T-helper 1 cell treated with Interleukin-12 subunit alpha and Interleukin-12 subunit beta and Interleukin-4 antibody, amounts not matched to agents 30 ng/mL and 1 ng/mL, for 36 hours (primary cell): Measurements from ENCODE around the gene E2F7. TPM values are rescaled to one million over a fixed set of nuclear protein-coding genes. Genes with fewer than 3 reads are reported as not detected.

Experiments
- intact Hi-C: fragments of 100-400 bp; cut with micrococcal nuclease; formaldehyde crosslinking; loops from one replicate; pipeline ENCODE4 v1.15.1; 2024
- total RNA-seq: library from RNA; stranded (reverse); gene quantifications from 2 replicates; pipeline ENCODE4 v1.2.3, GENCODE V29; 2022

Gene E2F7
- total RNA-seq, 1 donor from 2014 or later = 15.1 TPM

GRCh38 chr12:77062846-77063461 lies 2.4 kb downstream of the E2F7 start:
- intact Hi-C loops = loop anchor here (1.0 to 10.0 kb wide), 2 partner anchors 10 to 1548 kb away; partner anchors contain the start of gene KRR1

DNA sequence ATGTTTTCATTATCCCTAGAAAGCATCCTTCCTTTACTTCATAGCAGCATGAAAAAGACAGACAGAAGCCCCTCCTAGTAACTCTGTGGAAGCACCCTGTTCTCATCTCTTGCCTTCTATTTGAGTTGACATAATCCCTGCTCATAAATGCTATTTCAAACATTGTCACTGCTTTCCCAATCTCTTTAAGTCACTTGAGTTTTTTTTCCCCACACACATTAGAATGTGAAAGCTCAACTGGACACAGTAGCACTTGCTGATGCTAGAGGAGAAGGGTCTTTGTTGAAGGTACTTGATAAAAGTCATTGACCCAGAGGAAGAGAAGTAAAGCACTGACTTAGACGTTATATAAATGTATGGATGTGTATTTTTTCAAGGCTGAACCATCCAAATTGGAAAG lies 3.0 kb downstream of the E2F7 start:
- intact Hi-C loops = loop anchor here (1.0 to 10.0 kb wide), 2 partner anchors 9 to 1548 kb away; partner anchors contain the start of gene KRR1

- intact Hi-C loops = loop anchor here (10.0 kb wide), 1 partner anchor 1546 kb away; the partner anchor contains the start of gene KRR1
These were observed 4.5 kb downstream of the E2F7 start for GRCh38 chr12:77060883-77061240.

GRCh38 chr12:77060136-77060882 lies 5.1 kb downstream of the E2F7 start:
- intact Hi-C loops = loop anchor here (10.0 kb wide), 1 partner anchor 1546 kb away; the partner anchor contains the start of gene KRR1

DNA sequence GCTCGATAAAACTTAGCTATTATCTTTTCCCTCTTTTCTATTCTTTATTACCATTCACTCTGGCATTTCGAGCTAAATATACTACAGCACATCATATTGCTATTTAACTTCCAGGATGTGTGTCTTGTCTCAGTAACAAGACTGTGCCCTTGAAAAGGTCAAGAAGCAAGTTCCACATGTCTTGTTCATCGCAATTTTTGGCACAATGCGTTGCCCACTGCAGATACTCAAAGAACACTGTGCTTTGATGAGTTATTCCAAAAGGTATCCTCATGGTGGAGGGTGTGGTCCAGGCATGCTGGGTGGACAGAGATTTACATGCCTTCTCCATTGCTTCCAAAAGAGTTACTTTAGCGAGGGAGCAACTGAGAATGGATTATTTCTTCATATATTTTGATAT lies 6.6 kb downstream of the E2F7 start:
- intact Hi-C loops = no loop called here

DNA sequence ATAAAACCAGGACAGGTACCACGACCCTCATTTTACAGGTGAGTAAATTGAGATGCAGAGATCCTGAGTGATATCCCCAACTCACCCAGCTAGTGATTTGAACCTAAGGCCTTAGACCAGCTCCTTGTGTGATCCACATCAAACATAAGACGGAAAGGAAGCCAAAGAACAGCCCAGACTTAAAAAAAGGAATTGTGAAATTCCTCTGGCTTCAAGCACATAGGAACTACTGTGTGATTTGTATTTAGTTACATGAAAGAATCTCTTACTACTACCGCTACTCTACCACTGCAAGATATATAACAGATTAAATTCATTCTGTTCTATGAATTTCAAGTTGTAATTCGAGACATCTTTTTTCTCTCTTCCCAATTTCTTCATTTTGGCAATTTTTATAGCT lies 10.5 kb downstream of the E2F7 start:
- intact Hi-C loops = no loop called here

GRCh38 chr12:77053259-77053658 lies 12.1 kb downstream of the E2F7 start:
- intact Hi-C loops = loop anchor here (1.0 kb wide), 1 partner anchor 9 kb away; no protein-coding TSS in a partner anchor

DNA sequence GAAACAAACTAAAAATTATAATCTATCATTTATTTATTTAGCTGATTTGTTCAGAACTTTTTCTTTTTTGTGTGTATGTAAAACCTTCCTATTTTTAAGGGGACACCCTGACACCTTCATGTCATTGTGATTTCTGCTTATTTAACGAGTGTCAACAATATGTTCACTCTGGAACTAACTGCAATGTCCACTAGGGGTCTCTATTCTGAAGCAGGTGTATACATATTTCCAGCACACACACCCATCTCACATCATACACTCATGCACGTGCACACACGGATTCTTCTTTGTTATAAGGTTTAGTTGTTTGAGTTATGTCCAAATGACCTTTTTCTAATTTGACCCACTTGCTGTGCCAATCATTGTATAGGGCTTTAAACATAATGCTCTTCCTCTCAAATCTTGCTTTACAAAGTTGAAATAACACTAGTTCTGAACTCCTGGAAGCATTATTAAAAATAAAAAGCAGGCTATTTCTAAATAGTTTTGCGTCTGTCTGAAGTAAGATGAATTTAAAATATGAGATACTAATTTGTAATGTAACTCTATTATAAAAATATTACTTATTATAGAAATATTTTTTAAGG lies 15.5 kb downstream of the E2F7 start:
- intact Hi-C loops = loop anchor here (1.0 to 5.0 kb wide), 4 partner anchors 14 to 875 kb away; no protein-coding TSS in a partner anchor

DNA sequence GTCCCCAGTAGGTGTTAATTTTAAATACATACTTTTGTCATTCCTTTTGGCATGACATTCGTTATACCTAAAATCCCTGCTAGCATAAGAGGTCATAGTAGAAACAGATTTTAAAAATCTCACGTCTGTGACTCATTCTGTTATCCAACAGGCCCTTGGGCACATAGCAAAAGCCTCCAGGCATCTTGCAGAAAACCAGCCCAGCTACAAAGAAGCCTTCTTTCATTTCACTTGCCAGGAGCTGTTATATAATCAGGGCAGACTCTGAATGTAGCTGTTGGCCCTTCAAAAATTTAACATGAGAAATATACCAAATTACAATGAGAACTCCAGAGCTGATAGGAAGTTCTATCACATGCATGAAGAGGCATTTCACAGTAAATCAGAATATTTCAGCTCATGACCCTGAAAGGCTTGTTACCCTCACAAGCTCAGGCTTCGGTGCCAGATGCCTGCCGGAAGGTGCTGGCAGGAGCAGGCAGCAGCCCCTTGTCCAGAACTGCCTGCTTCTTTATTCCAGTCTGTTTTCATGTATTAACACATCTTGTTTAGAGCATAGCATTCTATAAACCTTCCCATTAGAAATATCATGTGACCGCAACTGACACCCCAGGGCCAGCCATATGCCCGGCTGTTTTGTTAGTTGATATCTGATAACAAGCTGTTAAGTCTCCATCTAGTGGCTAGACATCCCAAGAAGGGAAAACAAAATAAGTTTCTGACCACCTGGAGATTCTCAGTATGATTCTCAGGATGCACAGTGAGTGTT lies 17.8 kb downstream of the E2F7 start:
- intact Hi-C loops = loop anchor here (2.0 to 5.0 kb wide), 3 partner anchors 280 to 877 kb away; no protein-coding TSS in a partner anchor

- intact Hi-C loops = loop anchor here (5.0 kb wide), 1 partner anchor 281 kb away; no protein-coding TSS in a partner anchor
These were observed 18.9 kb downstream of the E2F7 start for GRCh38 chr12:77046468-77046867.

DNA sequence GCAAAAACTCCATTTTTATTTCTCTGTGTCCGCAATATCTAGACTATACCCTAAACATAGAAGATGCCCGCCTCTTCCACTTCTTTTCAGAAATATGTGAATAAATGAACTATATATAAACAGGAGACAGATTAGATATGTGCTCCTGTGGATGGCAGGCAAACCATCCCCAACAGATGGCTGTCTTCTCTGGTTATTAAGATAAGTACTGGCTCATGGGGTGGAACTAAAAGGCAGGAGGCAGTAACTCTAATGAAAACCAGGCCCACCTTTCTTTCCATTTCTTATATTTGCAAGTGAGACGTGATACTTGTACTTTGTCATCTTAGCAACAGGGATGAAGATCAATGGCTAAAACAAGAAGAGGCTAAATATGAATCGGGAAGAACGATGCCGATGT lies 20.2 kb downstream of the E2F7 start:
- intact Hi-C loops = loop anchor here (5.0 kb wide), 1 partner anchor 282 kb away; no protein-coding TSS in a partner anchor

- intact Hi-C loops = loop anchor here (5.0 kb wide), 1 partner anchor 283 kb away; no protein-coding TSS in a partner anchor
These were observed 20.6 kb downstream of the E2F7 start for GRCh38 chr12:77044721-77045120.

GRCh38 chr12:77042833-77043232 lies 22.5 kb downstream of the E2F7 start:
- intact Hi-C loops = no loop called here

- intact Hi-C loops = no loop called here
These were observed 25.1 kb downstream of the E2F7 start for GRCh38 chr12:77040231-77040630.

- intact Hi-C loops = no loop called here
These were observed 30.1 kb downstream of the E2F7 start for GRCh38 chr12:77035226-77035625.

- intact Hi-C loops = no loop called here
These were observed 31.5 kb downstream of the E2F7 start for GRCh38 chr12:77033658-77034536.

DNA sequence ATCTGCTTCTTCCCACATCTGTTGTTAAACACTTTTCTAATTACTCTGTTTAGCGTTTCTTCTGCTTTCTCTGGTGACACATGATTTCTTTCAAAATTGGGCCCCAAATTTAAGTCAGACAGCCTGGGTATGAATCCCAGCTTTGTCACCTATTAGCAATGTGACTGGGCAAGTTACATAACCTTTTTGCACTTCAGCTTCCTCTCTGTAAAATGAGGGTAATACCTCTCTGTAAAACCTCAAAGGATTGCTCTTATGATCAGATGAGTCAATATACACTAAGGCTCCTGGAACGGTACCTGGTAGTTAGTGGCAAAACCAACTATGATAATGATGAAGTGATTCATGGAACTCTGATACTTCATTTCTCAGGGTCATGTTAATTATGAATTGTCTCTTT lies 33.0 kb downstream of the E2F7 start:
- intact Hi-C loops = no loop called here

GRCh38 chr12:77031745-77032144 lies 33.6 kb downstream of the E2F7 start:
- intact Hi-C loops = no loop called here

GRCh38 chr12:77025782-77026314 lies 39.5 kb downstream of the E2F7 start:
- intact Hi-C loops = no loop called here

DNA sequence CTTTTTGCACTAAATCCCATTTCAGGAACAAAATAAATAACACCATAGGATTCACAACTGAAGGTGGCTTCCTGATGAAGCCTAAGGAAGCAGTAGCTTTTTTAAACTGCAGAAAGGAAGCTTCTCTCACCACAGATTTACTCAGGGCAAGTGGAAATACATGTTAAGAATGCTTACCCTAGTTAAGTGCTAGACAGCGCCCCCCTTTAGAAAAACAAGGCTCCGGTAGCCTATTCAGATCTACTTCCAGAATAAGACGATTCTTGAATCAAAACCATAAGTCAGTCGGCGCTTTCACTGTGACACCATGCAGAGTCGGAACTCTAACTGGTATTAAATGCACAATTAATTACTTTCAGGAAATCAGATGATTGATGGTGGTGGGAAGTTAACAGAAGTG lies 41.9 kb downstream of the E2F7 start:
- intact Hi-C loops = no loop called here
